ENCODE results near the gene IMMP1L.

- TF ChIP-seq CTCF (conservative IDR thresholded peaks at IDR 0.05 in 1 of 2, IDR thresholded peaks at IDR 0.05 in 1 of 2; ENCODE audit: extremely low read depth in 1 of 2, insufficient read depth in 1 of 2, low read depth in 1 of 2, low read length in 2 of 2) (no peak), EZH2 (IDR thresholded peaks at IDR 0.05; ENCODE audit: borderline replicate concordance, low read length) (no peak)
Measured at GRCh38 chr11:31433851-31434250, 75.6 kb downstream of the IMMP1L start.
